ENCODE results near the gene CELF5. TPM values are rescaled to one million over a fixed set of nuclear protein-coding genes. Genes with fewer than 3 reads are reported as not detected.

CELF5 gene
- total and polyA plus RNA-seq, 9 of the 15 experiments (the other 6 are each of a cell fraction or from before 2014, with no cell fraction given) = 0.01 to 0.56 (median 0.22) TPM

DNA sequence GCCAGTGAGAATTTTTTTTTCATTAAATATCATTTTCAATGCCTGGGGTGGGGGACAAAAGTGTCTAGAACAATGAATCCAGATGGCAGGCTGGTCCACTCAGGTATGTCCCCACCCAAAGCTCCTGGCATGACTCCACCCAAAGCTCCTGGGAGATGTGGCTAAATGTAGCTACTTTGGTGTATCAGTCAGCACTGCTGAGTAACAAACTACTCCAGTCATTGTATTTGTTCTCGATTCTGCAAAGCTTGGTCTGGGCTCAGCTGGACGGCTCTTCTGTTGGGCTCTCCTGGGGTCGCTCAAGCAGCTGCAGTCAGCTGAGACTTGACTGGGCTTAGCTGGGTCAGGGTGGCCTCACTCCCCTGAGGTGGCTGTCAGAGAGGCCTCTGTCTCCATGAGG lies 48.5 kb downstream of the CELF5 start:
- intact Hi-C loops (cut with micrococcal nuclease) = no loop called here
- peaks cover 14 to 27% of the 10 kb centered on the region in 2 experiments for H3K4me1 ChIP-seq (replicated peaks in 1 of 2; ENCODE audit: control insufficient read depth in 2 of 2, insufficient read depth in 2 of 2, low read length in 2 of 2)
- FAIRE-seq = no peak
- no peaks in the 10 kb centered on the region for H3K79me2 ChIP-seq (ENCODE audit: control insufficient read depth, insufficient read depth, low read length)
- in situ Hi-C loops (cut with MboI) = no loop called here
- H4K20me1 ChIP-seq (replicated peaks; ENCODE audit: control insufficient read depth, insufficient read depth, low read length) = peaks cover 4% of the 10 kb centered on the region
- no peaks in the 10 kb centered on the region for H3K9me1 ChIP-seq (ENCODE audit: control insufficient read depth, insufficient read depth, low read length)
- no peak overlapping the region for H3K27ac ChIP-seq (ENCODE audit: extremely low read depth, low read depth, low read length)
- no peaks in the 10 kb centered on the region for H3K9me3 ChIP-seq (replicated peaks; ENCODE audit: control insufficient read depth, insufficient read depth, low read depth, low read length)
- H3K27me3 ChIP-seq (ENCODE audit: control insufficient read depth in 2 of 2, insufficient read depth in 2 of 2, low read length in 2 of 2) = peaks cover 0 to 6% of the 10 kb centered on the region in 2 experiments; a peak in 2 of 5 replicates
- TF ChIP-seq ZNF766 (CRISPR knock-in tag; conservative IDR thresholded peaks at IDR 0.05) (no peak), TRIM28 (IDR thresholded peaks at IDR 0.05) (peak; percentile 57; the same call in 1 of the 2 replicates), MEF2A (IDR thresholded peaks at IDR 0.05; ENCODE audit: control insufficient read depth, low read depth, low read length) (no peak), BCOR (IDR thresholded peaks at IDR 0.05) (peak; percentile 56; the same call in 1 of the 2 replicates), MYBL2 (IDR thresholded peaks at IDR 0.05; ENCODE audit: low read depth) (no peak), MYBL2 (CRISPR knock-in tag; IDR thresholded peaks at IDR 0.05; ENCODE audit: borderline replicate concordance) (no peak), ZNF764 (CRISPR knock-in tag; IDR thresholded peaks at IDR 0.05; ENCODE audit: low read depth) (no peak), PTBP1 (IDR thresholded peaks at IDR 0.05; ENCODE audit: low read depth, low read length) (no peak), TRIM25 (IDR thresholded peaks at IDR 0.05; ENCODE audit: borderline replicate concordance) (no peak), RBM25 (IDR thresholded peaks at IDR 0.05; ENCODE audit: low read depth, low read length, severe bottlenecking) (peak; percentile 66), DNMT1 (IDR thresholded peaks at IDR 0.05) (no peak)
- no peak overlapping the region for H3K4me2 ChIP-seq (ENCODE audit: insufficient read depth, low read length)
- WGBS (ENCODE audit: insufficient coverage, low coverage, missing lambda C conversion rate) = 0% methylated on average over 3 of the region's 3 CpGs
- CTCF ChIA-PET (ENCODE audit: low intra/inter-chr PET ratio) = no interaction called here
- H2AFZ ChIP-seq (ENCODE audit: low read depth, low read length) = no peak overlapping the region
- H3K36me3 ChIP-seq (ENCODE audit: control insufficient read depth, insufficient read depth, low read length) = no peaks in the 10 kb centered on the region
- H3K4me3 ChIP-seq = no peak overlapping the region
- no peak for DNase-seq (ENCODE audit: extremely low read depth in 1 of 4, low spot score in 3 of 4)
- H3K9ac ChIP-seq (ENCODE audit: insufficient read depth in 1 of 2, low read depth in 2 of 2, low read length in 2 of 2) = no peak overlapping the region
- no TSS peak for BruUV-seq (replicated peaks)
- POLR2A ChIA-PET = interaction anchor here (0.5 to 0.7 kb wide), 3 partner anchors 11 to 78 kb away, joined by 3 read pairs; no protein-coding TSS in a partner anchor
- ATAC-seq = no peak

Data from K562 (cell line).